Activated CD4-positive, CD25-positive, alpha-beta regulatory T cell treated with anti-CD3 and anti-CD28 coated beads, Interleukin-2, amount 50 U/mL, for 24 hours (primary cell): ENCODE measurements around the gene PCSK5.
"Not testable (repeated sequence)": the region's sequence is repeated elsewhere in the genome, so short reads cannot be mapped to it uniquely, and the experiment has no call there.

Experiments used
- ATAC-seq, 2 donors: fragments of 150-1000 bp; cut with Tn5 transposase; one replicate each; pipeline ENCODE4 v1.10.0; 2021; ENCODE audit warnings: mild to moderate bottlenecking in 1 of 2, moderate library complexity in 1 of 2

The PCSK5 gene

GRCh38 chr9:76018761-76019160, 128.3 kb downstream of the PCSK5 start:
- no peak for ATAC-seq

DNA sequence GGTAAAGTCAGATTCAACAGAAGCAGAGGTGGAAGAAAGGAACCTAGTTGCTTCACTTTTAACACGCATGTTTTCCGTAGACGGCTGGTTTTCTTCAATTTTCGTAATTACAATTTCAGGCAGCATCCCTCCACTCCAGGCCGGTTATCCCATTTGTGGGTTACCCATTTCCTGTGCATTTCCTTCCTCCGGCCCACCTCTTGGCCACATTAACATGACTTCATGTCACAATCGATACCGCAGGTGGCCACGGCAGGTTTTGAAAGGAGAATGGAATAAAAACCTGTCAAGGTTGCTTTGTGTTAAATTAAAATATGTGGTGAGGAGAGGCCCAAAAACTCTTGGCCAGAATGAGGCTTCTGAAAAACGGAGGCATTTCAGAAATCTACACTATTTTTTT, 130.2 kb downstream of the PCSK5 start:
- no peak for ATAC-seq

DNA sequence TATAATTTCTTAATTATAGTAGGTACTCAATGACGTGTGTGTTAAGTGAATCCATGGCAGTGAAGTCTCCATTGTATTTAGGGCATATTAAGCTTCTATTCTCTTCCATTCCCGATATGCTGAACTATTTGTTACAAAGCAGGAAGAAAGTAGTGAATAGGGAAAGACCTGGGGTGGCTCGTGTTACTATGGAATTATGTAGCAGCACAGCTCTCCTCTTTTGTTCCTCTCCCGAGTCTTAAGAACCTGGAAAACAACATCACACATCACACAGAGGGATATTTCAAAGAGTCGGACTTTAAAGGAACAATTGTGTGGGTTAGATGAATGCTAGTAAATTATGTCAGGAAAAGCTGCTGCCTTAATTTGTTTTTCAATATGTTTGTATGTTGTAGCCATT, 131.8 kb downstream of the PCSK5 start:
- no peak for ATAC-seq

DNA sequence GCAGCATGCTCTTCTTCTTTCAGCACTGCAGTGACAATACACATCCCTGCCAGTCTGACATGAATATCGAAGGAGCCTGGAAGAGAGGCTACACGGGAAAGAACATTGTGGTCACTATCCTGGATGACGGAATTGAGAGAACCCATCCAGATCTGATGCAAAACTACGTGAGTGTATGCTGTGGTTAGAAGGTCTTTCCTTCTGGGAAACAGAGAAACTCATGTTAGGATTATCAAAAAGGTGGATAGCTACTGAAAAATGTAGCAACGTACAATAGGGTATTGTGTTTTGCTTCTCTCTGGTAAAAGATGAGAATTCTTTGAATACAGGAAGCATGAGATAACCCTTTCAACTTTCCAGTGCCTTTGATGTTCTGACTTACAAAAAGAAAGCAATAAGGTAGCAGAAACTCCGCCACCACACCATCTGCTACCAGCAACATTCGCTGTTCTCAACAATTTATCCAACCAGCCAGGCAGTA, 133.3 kb downstream of the PCSK5 start:
- peak; percentile 82 to 87 for ATAC-seq

DNA sequence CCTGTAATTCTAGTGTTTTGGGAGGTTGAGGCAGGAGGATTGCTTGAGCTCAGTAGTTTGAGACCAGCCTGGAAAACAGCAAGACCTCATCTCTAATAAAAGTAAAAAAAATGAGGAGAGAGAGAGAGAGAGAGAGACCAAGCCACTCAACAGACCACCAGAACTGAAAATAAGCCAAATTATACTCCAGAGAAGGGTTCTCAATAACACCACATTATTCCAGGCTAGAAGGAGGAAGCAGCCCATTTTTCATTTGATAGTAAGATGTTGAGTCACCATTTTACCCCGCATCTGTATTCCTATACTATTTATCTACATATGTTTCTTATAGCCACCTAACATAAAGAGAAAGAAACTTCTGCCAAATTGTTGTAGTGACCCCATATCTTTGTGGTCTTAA, 134.8 kb downstream of the PCSK5 start:
- no peak for ATAC-seq

GRCh38 chr9:76026796-76027195, 136.3 kb downstream of the PCSK5 start:
- no peak for ATAC-seq

DNA sequence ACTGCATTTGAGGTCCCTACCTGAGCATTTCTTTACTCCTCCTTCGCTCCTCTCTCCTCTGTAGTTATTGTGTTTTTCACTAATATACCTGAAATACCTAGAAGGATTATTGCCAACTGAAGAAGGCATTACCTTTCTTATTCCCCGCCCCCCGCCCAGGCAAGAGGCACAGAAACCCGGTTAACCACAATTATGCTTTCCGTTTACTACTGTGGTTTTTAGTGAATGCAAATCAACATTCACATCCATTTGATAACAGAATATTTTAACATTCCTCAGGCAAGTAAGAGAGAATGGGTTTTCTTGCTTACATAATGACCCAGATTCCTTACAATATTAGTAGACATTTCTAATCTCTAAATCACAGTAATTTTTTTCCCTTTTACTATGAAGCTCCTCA, 136.9 kb downstream of the PCSK5 start:
- no peak for ATAC-seq

GRCh38 chr9:76027861-76028260, 137.4 kb downstream of the PCSK5 start:
- no peak for ATAC-seq

DNA sequence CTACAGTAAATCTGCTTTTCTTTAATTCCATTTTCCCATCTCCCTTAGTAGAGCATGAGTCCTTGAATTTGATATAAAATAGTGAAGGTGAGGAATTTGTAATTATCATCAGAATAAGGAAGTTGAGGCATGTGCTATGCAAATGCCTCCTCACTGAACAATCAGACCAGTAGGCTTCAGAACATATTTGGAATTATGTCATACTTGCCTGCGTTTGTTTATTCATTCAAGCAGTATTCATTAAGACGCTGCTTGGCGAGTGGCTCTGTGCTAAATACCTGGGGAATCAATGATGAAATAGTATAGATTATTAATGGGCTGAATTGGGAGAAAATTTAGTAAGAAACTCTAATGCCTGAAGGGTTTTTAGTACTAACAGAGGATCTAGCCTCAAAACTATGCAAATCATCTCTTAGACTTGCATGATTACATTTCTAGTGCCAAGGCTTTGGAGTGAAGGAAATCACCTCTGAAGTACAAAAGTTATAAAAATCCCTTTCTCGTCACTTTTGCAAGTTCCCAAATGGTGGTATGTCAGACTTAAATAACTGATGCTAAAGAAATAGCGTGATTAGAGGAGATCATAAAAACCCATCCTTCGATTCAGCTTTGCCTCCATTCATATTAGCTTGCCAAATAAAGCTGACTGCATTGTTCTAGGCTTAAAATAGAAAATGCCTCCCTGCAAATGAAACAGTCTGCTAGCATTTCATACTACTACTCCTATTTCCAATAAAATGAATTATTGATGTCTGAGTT, 141.7 kb downstream of the PCSK5 start:
- ATAC-seq: no peak

DNA sequence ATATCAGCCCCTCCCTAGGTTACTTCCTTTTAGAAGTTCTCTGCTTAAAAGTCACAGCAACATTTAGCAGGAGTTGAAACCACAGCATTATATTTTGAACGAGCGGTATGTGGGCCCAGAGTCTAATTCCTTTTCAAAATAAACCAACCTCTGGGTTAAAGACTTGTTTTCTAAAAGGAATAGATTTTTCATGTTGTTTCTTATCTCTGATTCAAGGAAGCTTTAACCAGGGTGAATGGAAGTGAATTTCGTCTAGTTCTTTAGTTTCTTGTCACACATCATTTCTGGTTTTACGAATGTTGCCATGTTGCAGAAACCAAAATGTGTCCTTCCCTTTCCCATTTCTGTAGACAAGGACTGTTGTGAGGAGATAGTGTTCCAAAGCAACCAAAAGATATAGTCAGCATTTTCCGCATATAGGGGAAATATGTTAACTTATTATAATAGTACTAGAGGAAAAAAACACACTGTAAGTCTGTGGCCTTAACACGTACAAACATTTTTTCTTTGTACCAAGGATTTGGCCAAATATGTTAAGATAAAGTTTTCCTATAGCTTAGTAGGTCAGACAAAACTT, 142.4 kb downstream of the PCSK5 start:
- no peak for ATAC-seq

DNA sequence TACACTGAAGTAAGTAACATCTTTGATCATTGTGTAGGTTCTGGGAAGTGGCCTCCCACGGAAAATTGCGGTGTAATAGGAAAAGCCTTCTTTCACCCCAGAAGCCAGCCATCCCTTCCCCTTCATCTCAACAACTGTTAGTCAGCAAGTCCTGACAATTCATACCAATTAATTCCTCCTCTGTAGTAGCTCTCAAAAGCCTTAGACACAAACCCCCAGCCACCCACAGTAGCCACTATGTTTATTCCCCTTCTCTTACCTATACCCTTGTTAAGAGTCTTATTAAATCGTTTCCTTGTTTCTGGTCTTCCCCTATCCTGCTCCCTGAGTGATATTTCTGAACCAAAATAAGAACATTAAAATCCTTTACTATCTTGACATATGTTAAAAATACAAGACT, 143.6 kb downstream of the PCSK5 start:
- ATAC-seq: no peak

DNA sequence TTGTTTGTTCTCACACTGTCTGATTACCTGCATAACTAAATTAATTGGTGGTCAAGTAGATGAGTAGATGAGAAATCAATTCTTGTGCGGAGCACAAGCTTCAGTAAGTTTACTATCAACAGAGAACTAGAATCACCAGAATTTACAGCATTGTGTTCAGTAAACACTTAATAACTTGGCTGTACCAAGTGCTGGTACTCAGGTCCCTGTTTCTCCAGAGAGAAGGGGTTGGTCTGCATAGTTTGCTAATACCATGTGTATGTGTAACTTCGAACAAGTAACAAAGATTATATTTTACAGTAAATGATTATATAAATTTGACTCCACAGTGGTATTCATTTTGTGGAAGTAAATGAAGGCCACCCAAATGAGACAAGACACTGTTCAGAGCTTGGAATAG, 146.3 kb downstream of the PCSK5 start:
- no peak for ATAC-seq

GRCh38 chr9:76037587-76038225, 147.2 kb downstream of the PCSK5 start:
- ATAC-seq: no peak

DNA sequence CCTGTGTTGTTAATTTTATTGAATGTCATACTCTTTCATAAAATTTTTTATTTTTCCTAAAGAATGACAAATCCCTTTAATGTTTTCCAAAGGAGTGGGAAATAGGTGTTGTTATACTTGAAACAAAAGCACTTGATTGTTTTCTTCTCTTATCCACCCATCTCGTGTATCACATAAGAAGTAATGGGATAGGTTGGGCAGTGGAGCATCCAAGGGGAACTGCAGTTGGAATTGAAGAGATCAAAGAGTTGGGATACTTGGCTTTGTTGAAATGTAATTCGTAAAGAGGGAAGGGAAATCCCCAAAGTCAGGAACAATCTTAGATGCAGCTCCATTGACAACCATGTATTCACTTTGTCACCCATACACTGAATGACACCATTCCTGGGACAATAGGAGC, 148.0 kb downstream of the PCSK5 start:
- no peak for ATAC-seq

- ATAC-seq: no peak
Measured at GRCh38 chr9:76044266-76044819, 153.9 kb downstream of the PCSK5 start.

GRCh38 chr9:76045221-76045620, 154.7 kb downstream of the PCSK5 start:
- no peak for ATAC-seq

DNA sequence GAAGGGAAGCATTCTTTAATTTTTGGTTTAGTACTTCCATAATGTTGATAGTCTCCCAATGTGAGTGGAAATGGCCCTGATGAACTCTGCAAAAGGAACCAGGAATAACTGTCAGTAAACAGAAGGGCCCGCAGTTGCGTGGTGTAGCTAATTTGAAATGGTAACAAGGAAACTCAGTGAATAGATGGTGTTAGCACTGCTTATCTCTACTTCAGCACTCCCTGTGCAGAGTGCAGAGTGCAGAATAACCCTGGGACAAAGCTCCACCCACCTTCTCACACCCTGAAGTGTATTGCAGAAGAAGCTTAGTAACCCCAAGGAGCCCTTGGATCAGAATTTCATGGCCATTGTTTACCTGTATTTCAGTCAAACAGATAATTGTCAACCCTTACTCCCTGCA, 158.9 kb downstream of the PCSK5 start:
- no peak for ATAC-seq

GRCh38 chr9:76067696-76068095, 177.2 kb downstream of the PCSK5 start:
- ATAC-seq: no peak

DNA sequence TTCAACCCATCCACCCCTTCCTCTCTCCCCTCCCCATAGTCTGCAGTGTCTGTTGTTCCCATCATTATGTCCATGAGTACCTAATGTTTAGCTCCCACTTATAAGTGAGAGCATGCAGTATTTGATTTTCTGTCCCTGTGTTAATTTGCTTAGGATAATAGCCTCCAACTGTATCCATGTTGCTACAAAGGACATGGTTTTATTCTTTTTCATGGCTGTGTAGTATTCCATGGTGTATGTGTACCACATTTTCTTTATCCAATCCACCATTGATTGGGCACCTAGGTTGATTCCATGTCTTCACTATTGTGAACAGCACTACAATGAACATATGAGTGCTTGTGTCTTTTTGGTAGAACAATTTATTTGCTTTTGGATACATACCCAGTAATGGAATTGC, 187.1 kb downstream of the PCSK5 start:
- ATAC-seq: no peak

GRCh38 chr9:76081281-76081680, 190.8 kb downstream of the PCSK5 start:
- not testable (repeated sequence) for ATAC-seq

- no peak for ATAC-seq
Measured at GRCh38 chr9:76082057-76082456, 191.6 kb downstream of the PCSK5 start.

GRCh38 chr9:76085596-76085995, 195.1 kb downstream of the PCSK5 start:
- ATAC-seq: no peak

DNA sequence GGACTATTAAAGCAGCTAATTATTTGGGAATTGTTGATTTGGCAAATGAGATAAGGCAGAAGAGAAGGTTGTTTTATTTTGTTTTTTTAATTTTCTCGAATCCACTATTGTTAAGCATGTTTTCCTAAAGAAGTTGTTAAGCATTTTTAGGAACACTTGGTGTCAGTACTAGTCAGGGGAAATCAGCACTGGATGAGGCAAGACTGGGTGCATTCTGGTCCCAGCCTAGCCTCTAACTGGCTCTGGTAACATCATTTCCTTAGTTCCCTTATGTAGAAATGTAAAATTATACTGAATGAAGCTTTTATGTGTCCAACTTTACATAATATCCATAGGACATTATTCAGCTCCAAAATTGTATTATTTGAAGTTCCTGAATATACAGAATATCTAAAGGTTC, 196.1 kb downstream of the PCSK5 start:
- ATAC-seq: no peak

- ATAC-seq: no peak
Measured at GRCh38 chr9:76087976-76088375, 197.5 kb downstream of the PCSK5 start.
